LNCAP (cell line): ENCODE results near the gene SNAPIN.

Experiments used
- CTCF ChIP-seq: fragments of 450-650 bp; IDR thresholded peaks from 2 replicates; pipeline ENCODE4 v1.5.1; 2017; ENCODE audit warnings: mild to moderate bottlenecking

SNAPIN gene

GRCh38 chr1:153670257-153670858 lies 11.9 kb downstream of the SNAPIN start:
- TF ChIP-seq CTCF = no peak

- TF ChIP-seq CTCF = peak; percentile 48; the same call in 1 of the 2 replicates
Observed at GRCh38 chr1:153670859-153671627, 12.5 kb downstream of the SNAPIN start, which contains the start of gene ILF2. Gene ILF2 (minus strand): TSS chr1:153670993. CDS start chr1:153670922, 71 bp downstream.

- peak; percentile 34; the same call in 1 of the 2 replicates for TF ChIP-seq CTCF
Observed at GRCh38 chr1:153671628-153672353, 13.3 kb downstream of the SNAPIN start.

- no peak for TF ChIP-seq CTCF
Observed at GRCh38 chr1:153673511-153673910, 15.0 kb downstream of the SNAPIN start.

GRCh38 chr1:153677718-153678518 lies 19.4 kb downstream of the SNAPIN start:
- TF ChIP-seq CTCF = peak; percentile 99

- no peak for TF ChIP-seq CTCF
Observed at GRCh38 chr1:153678519-153679336, 20.2 kb downstream of the SNAPIN start, which contains the start of gene NPR1. Gene NPR1 (plus strand): TSS chr1:153678688. CDS start chr1:153679109, 421 bp downstream.
